HepG2 (cell line): Measurements from ENCODE around the gene NKAIN4. TPM values are rescaled to one million over a fixed set of nuclear protein-coding genes. Genes with fewer than 3 reads are reported as not detected.
A peak's percentile ranks its signal among the peaks of the same experiment; 100 is the strongest.

Source experiments
- BCL6 ChIP-seq: IDR thresholded peaks from 2 replicates; pipeline ENCODE4 v1.6.1; 2016; ENCODE audit warnings: missing genetic modification reagents, missing compliant biosample characterization
- BRF2 ChIP-seq: sonication (generic); formaldehyde crosslinking; IDR thresholded peaks from 2 replicates; pipeline ENCODE4 v1.8.1; 2022; ENCODE audit warnings: mild to moderate bottlenecking, missing genetic modification reagents
- CTCF ChIP-seq: sonication (generic); formaldehyde crosslinking; IDR thresholded peaks from 2 replicates; pipeline ENCODE4 v1.5.0; 2020; ENCODE audit warnings: mild to moderate bottlenecking, missing genetic modification reagents, moderate library complexity
- HDAC1 ChIP-seq: sonication (generic); formaldehyde crosslinking; IDR thresholded peaks from 2 replicates; pipeline ENCODE4 v1.5.1; 2020; ENCODE audit warnings: mild to moderate bottlenecking, missing genetic modification reagents
- HNF4A ChIP-seq: sonication (generic); formaldehyde crosslinking; IDR thresholded peaks from 2 replicates; pipeline ENCODE4 v1.4.0; 2020; ENCODE audit warnings: missing genetic modification reagents
- IKZF4 ChIP-seq: sonication (generic); formaldehyde crosslinking; IDR thresholded peaks from 2 replicates; pipeline ENCODE4 v1.5.1; 2020; ENCODE audit warnings: borderline replicate concordance, mild to moderate bottlenecking, low read depth, missing genetic modification reagents; ENCODE audit errors: not compliant biosample characterization
- JARID2 ChIP-seq: sonication (generic); formaldehyde crosslinking; IDR thresholded peaks from 2 replicates; pipeline ENCODE4 v1.8.1; 2023; ENCODE audit warnings: missing genetic modification reagents, inconsistent platforms; ENCODE audit not compliant: insufficient replicate concordance
- MYPOP ChIP-seq: sonication (generic); formaldehyde crosslinking; IDR thresholded peaks from 2 replicates; pipeline ENCODE4 v1.8.1; 2023; ENCODE audit warnings: mild to moderate bottlenecking, moderate library complexity, missing genetic modification reagents
- NR2F6 ChIP-seq, 2 experiments: IDR thresholded peaks; 2 replicates each; pipeline ENCODE4 v1.6.1; 2016; ENCODE audit warnings: antibody characterized with exemption in 1 of 2, mild to moderate bottlenecking in 1 of 2
- PATZ1 ChIP-seq: sonication (generic); formaldehyde crosslinking; IDR thresholded peaks from 2 replicates; pipeline ENCODE4 v1.4.0; 2020; ENCODE audit warnings: missing genetic modification reagents
- PREB ChIP-seq: sonication (generic); formaldehyde crosslinking; IDR thresholded peaks from 2 replicates; pipeline ENCODE4 v1.4.0; 2020; ENCODE audit warnings: missing genetic modification reagents
- ZNF253 ChIP-seq: sonication (generic); formaldehyde crosslinking; IDR thresholded peaks from 2 replicates; pipeline ENCODE4 v1.8.0; 2022; ENCODE audit warnings: mild to moderate bottlenecking, missing genetic modification reagents, borderline replicate concordance
- ZNF292 ChIP-seq: sonication (generic); formaldehyde crosslinking; IDR thresholded peaks from 2 replicates; pipeline ENCODE4 v1.8.1; 2022; ENCODE audit warnings: mild to moderate bottlenecking, low read depth, missing genetic modification reagents, borderline replicate concordance
- ZNF510 ChIP-seq: sonication (generic); formaldehyde crosslinking; IDR thresholded peaks from 2 replicates; pipeline ENCODE4 v1.4.0; 2020; ENCODE audit warnings: low read depth, mild to moderate bottlenecking, missing genetic modification reagents
- ZNF605 ChIP-seq: sonication (generic); formaldehyde crosslinking; IDR thresholded peaks from 2 replicates; pipeline ENCODE4 v1.8.0; 2022; ENCODE audit warnings: mild to moderate bottlenecking, missing genetic modification reagents
- ZNF644 ChIP-seq: IDR thresholded peaks from 2 replicates; pipeline ENCODE4 v1.6.1; 2016; ENCODE audit warnings: low read depth
- ZNF710 ChIP-seq: sonication (generic); formaldehyde crosslinking; IDR thresholded peaks from 2 replicates; pipeline ENCODE4 v1.5.0; 2020; ENCODE audit warnings: mild to moderate bottlenecking, missing genetic modification reagents, borderline replicate concordance
- polyA plus RNA-seq, 8 experiments: library from polyadenylated mRNA; depleted of rRNA in 3 of 8; stranded (reverse) in 7 of 8; unstranded in 1 of 8; fragments of >200 nt; fragmentation: Illumina TruSeq in 4 of 8; extraction: Trizol in 4 of 8; gene quantifications; 2 replicates each; pipeline versions ENCODE4 v1.2.1 to v1.2.3, GENCODE V29; 2011 to 2016; ENCODE audit warnings: low read depth in 4 of 8, missing spikeins in 1 of 8, mixed read lengths in 1 of 8; ENCODE audit not compliant: insufficient read depth in 1 of 8
- total RNA-seq, 5 experiments: library from RNA; depleted of rRNA; stranded (reverse); fragments of >200 nt; fragmentation: Illumina TruSeq; extraction: Trizol; gene quantifications; 2 replicates each; pipeline ENCODE4 v1.2.3, GENCODE V29; 2016; ENCODE audit warnings: low read depth in 1 of 5

Gene NKAIN4
- total and polyA plus RNA-seq, 2 of the 13 experiments (the other 11 are each of a cell fraction or from before 2014, with no cell fraction given) = not detected

- TF ChIP-seq MYPOP (CRISPR knock-in tag) (peak; percentile 76; the same call in 1 of the 2 replicates), ZNF510 (CRISPR knock-in tag) (no peak), PREB (CRISPR knock-in tag) (no peak), JARID2 (CRISPR knock-in tag) (no peak), BRF2 (CRISPR knock-in tag) (no peak), NR2F6 (IDR thresholded peaks at IDR 0.05) (no peak), NR2F6 (CRISPR knock-in tag; IDR thresholded peaks at IDR 0.05) (no peak), ZNF253 (CRISPR knock-in tag) (no peak), IKZF4 (CRISPR knock-in tag) (no peak), BCL6 (CRISPR knock-in tag) (0 out of 2 replicates have a peak, but pooled peaks have one; percentile 13), ZNF292 (CRISPR knock-in tag) (peak; percentile 20; the same call in 1 of the 2 replicates), ZNF605 (peak; percentile 57), HNF4A (CRISPR knock-in tag) (no peak), ZNF644 (CRISPR knock-in tag) (no peak), PATZ1 (0 out of 2 replicates have a peak, but pooled peaks have one; percentile 9), CTCF (peak; percentile 63), ZNF710 (CRISPR knock-in tag) (0 out of 2 replicates have a peak, but pooled peaks have one; percentile 31), HDAC1 (0 out of 2 replicates have a peak, but pooled peaks have one; percentile 24)
Observed at GRCh38 chr20:63224412-63225081, 29.7 kb downstream of the NKAIN4 start (continued).
